Bladder microvascular endothelial cell (primary cell): ENCODE data around the gene ODC1. TPM values are rescaled to one million over a fixed set of nuclear protein-coding genes. Genes with fewer than 3 reads are reported as not detected.

Experiments
- total RNA-seq: library from RNA; depleted of rRNA; stranded (reverse); fragments of >200 nt; gene quantifications from 2 replicates; pipeline ENCODE4 v1.2.3, GENCODE V29; 2014

Gene ODC1
- 66.4 and 85.7 TPM in 2 replicates for total RNA-seq

DNA sequence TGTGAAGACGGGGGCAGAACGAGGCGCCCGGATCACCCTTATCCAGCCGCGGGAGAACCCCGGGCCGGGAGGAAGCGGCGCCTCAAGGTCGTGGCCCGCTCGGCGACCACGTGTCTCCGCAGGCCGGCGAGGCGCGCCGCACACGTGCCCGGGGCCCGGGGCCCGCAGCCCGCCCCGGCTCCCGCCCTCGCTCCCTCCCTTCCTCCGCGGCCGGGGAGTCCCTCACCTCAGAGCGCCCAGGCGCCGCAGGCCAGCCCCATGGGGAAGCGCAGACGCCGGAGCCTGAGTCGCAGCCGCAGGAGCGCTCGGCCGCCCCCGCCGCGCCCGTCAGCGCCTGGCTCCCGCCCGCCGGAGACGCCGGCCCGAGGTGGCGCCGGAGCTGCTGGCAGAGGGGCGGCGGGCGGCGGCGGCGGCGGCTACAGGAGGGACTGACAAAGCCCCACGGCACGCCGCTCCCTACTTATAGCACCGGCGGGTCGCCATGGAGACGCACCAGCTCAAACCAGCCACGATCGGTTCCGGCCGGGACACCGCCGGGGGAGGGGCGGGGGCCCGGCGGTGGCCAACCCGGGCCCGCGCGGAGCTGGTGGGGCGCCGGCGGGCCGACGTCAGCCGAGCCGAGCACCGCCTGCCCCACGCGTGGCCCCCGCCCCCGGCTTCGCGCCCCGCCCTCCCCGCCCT lies at the start of gene ODC1:
TSS of gene ODC1 (minus strand) at position 433 of the 681 bp plus-strand sequence. CDS start 3,295 bp downstream, outside the sequence.

Other genes starting within 250 kb of the ODC1 start
- 48.4 and 61.9 TPM in 2 replicates for gene HPCAL1, start 145.4 kb downstream of the ODC1 start, total RNA-seq
- 14.7 and 28.1 TPM in 2 replicates for gene NOL10, start 241.6 kb upstream of the ODC1 start, total RNA-seq